Astrocyte (in vitro differentiated cells and primary cell): ENCODE measurements around the gene PIK3C2G. TPM values are rescaled to one million over a fixed set of nuclear protein-coding genes. Genes with fewer than 3 reads are reported as not detected.

Experiments used
- DNase-seq: peaks from one replicate; pipeline ENCODE4 v3.0.0-alpha.2; 2010; ENCODE audit warnings: low read depth
- FAIRE-seq: peaks from 2 replicates; lab custom pipeline; 2011; peaks lifted over from hg19 to GRCh38; lab: Jason Lieb, UNC
- H2AFZ ChIP-seq: 2 replicates; pipeline ENCODE4 v1.6.0; 2012; ENCODE audit warnings: low read depth, low read length, inconsistent platforms
- H3K27ac ChIP-seq: 2 replicates; pipeline ENCODE4 v1.5.1; 2011; ENCODE audit warnings: low read depth, low read length, inconsistent platforms
- H3K27me3 ChIP-seq: 2 replicates; pipeline ENCODE4 v1.6.0; 2011; ENCODE audit warnings: low read length, inconsistent platforms; ENCODE audit not compliant: insufficient read depth
- H3K36me3 ChIP-seq: 2 replicates; pipeline ENCODE4 v1.5.1; 2011; ENCODE audit warnings: low read length, inconsistent platforms; ENCODE audit not compliant: insufficient read depth
- H3K4me1 ChIP-seq: 2 replicates; pipeline ENCODE4 v1.5.1; 2011; ENCODE audit warnings: low read length, inconsistent platforms; ENCODE audit not compliant: insufficient read depth
- H3K4me2 ChIP-seq: 2 replicates; pipeline ENCODE4 v1.6.0; 2012; ENCODE audit warnings: low read length, inconsistent platforms
- H3K4me3 ChIP-seq: 2 replicates; pipeline ENCODE4 v1.5.1; 2011; ENCODE audit warnings: low read depth, mild to moderate bottlenecking, low read length, inconsistent platforms; ENCODE audit not compliant: insufficient read depth
- H3K79me2 ChIP-seq: 2 replicates; pipeline ENCODE4 v1.6.0; 2012; ENCODE audit warnings: mild to moderate bottlenecking, low read length, inconsistent platforms; ENCODE audit not compliant: insufficient read depth
- H3K9ac ChIP-seq: 2 replicates; pipeline ENCODE4 v1.6.0; 2012; ENCODE audit warnings: mild to moderate bottlenecking, low read length, inconsistent platforms
- H3K9me3 ChIP-seq: 2 replicates; pipeline ENCODE4 v1.5.1; 2012; ENCODE audit warnings: low read depth, mild to moderate bottlenecking, low read length, inconsistent platforms; ENCODE audit not compliant: insufficient read depth
- H4K20me1 ChIP-seq: 2 replicates; pipeline ENCODE4 v1.6.0; 2012; ENCODE audit warnings: low read length, inconsistent platforms; ENCODE audit not compliant: insufficient read depth
- H3K27ac Mint-ChIP-seq: one replicate; pipeline ENCODE4 v1.8.0; 2021; ENCODE audit warnings: mild to moderate bottlenecking, mixed read lengths; ENCODE audit not compliant: unreplicated experiment
- H3K27me3 Mint-ChIP-seq: one replicate; pipeline ENCODE4 v1.8.0; 2021; ENCODE audit warnings: low read depth, mixed read lengths; ENCODE audit not compliant: unreplicated experiment
- H3K36me3 Mint-ChIP-seq: one replicate; pipeline ENCODE4 v1.8.0; 2021; ENCODE audit warnings: low read depth, mixed read lengths; ENCODE audit not compliant: unreplicated experiment
- H3K4me1 Mint-ChIP-seq: one replicate; pipeline ENCODE4 v1.8.0; 2021; ENCODE audit warnings: low read depth, mixed read lengths; ENCODE audit not compliant: unreplicated experiment
- H3K4me3 Mint-ChIP-seq: one replicate; pipeline ENCODE4 v1.8.0; 2021; ENCODE audit warnings: mild to moderate bottlenecking, moderate library complexity, mixed read lengths; ENCODE audit not compliant: unreplicated experiment
- H3K9me3 Mint-ChIP-seq: one replicate; pipeline ENCODE4 v1.8.0; 2021; ENCODE audit warnings: mild to moderate bottlenecking, mixed read lengths; ENCODE audit not compliant: unreplicated experiment
- CTCF ChIP-seq: IDR thresholded peaks from 2 replicates; pipeline ENCODE4 v1.5.1; 2011; ENCODE audit warnings: low read depth, mild to moderate bottlenecking, inconsistent platforms, low read length, moderate library complexity; ENCODE audit not compliant: insufficient read depth
- EZH2 ChIP-seq: IDR thresholded peaks from 2 replicates; pipeline ENCODE4 v1.6.1; 2012; ENCODE audit warnings: mild to moderate bottlenecking, low read length, inconsistent platforms; ENCODE audit not compliant: insufficient read depth
- total RNA-seq: library from RNA; stranded (reverse); gene quantifications from 2 replicates; pipeline ENCODE4 v1.2.1, GENCODE V29; 2021

PIK3C2G gene
- total RNA-seq, 1 donor from 2014 or later: 0.05 TPM

- Histone ChIP-seq H4K20me1 (no peaks in the 10 kb centered on the region), H3K4me2 (peak overlapping the region; percentile 71), H3K79me2 (no peaks in the 10 kb centered on the region), H3K9ac (peak overlapping the region; percentile 43), H3K4me1 (peaks cover 14% of the 10 kb centered on the region), H3K36me3 (no peaks in the 10 kb centered on the region), H3K9me3 (no peaks in the 10 kb centered on the region), H3K27ac (peak overlapping the region; percentile 85), H2AFZ (no peak overlapping the region), H3K27me3 (no peaks in the 10 kb centered on the region), H3K4me3 (peak overlapping the region; percentile 14)
- TF ChIP-seq CTCF (no peak), EZH2 (no peak)
- Mint-ChIP-seq H3K27ac (peak overlapping the region; percentile 75), H3K4me3 (no peak overlapping the region), H3K9me3 (peaks cover 4% of the 10 kb centered on the region), H3K4me1 (peaks cover 23% of the 10 kb centered on the region), H3K27me3 (no peaks in the 10 kb centered on the region), H3K36me3 (no peaks in the 10 kb centered on the region)
- FAIRE-seq (peak; percentile 98), DNase-seq (peak; percentile 91)
Observed at GRCh38 chr12:18383203-18383602, 121.9 kb downstream of the PIK3C2G start.

GRCh38 chr12:18387706-18388105 lies 126.4 kb downstream of the PIK3C2G start:
- Histone ChIP-seq H3K4me1 (peaks cover 9% of the 10 kb centered on the region), H3K9ac (no peak overlapping the region), H3K4me2 (no peak overlapping the region), H3K4me3 (no peak overlapping the region), H3K9me3 (no peaks in the 10 kb centered on the region), H3K36me3 (no peaks in the 10 kb centered on the region), H3K27ac (no peak overlapping the region), H4K20me1 (no peaks in the 10 kb centered on the region), H3K79me2 (no peaks in the 10 kb centered on the region), H2AFZ (no peak overlapping the region), H3K27me3 (no peaks in the 10 kb centered on the region)
- TF ChIP-seq EZH2 (no peak), CTCF (no peak)
- H3K9me3 Mint-ChIP-seq: peaks cover 4% of the 10 kb centered on the region
- peaks cover 19% of the 10 kb centered on the region for H3K4me1 Mint-ChIP-seq
- no peaks in the 10 kb centered on the region for H3K36me3 Mint-ChIP-seq
- FAIRE-seq (no peak), DNase-seq (peak; percentile 67)
- no peaks in the 10 kb centered on the region for H3K27me3 Mint-ChIP-seq
- H3K27ac Mint-ChIP-seq: no peak overlapping the region
- no peak overlapping the region for H3K4me3 Mint-ChIP-seq

- Mint-ChIP-seq H3K4me1 (peaks cover 7% of the 10 kb centered on the region), H3K36me3 (no peaks in the 10 kb centered on the region), H3K9me3 (peaks cover 4% of the 10 kb centered on the region), H3K4me3 (no peak overlapping the region), H3K27me3 (no peaks in the 10 kb centered on the region), H3K27ac (no peak overlapping the region)
- no peaks in the 10 kb centered on the region for H3K36me3 ChIP-seq
- no peak overlapping the region for H2AFZ ChIP-seq
- H3K4me2 ChIP-seq: no peak overlapping the region
- H3K4me1 ChIP-seq: no peaks in the 10 kb centered on the region
- no peak for DNase-seq
- H3K27me3 ChIP-seq: no peaks in the 10 kb centered on the region
- H3K27ac ChIP-seq: no peak overlapping the region
- TF ChIP-seq EZH2 (no peak), CTCF (no peak)
- no peaks in the 10 kb centered on the region for H3K9me3 ChIP-seq
- H3K9ac ChIP-seq: no peak overlapping the region
- no peaks in the 10 kb centered on the region for H3K79me2 ChIP-seq
- no peaks in the 10 kb centered on the region for H4K20me1 ChIP-seq
- FAIRE-seq: no peak
- H3K4me3 ChIP-seq: no peak overlapping the region
Observed at GRCh38 chr12:18389820-18390219, 128.5 kb downstream of the PIK3C2G start.
